Right cardiac atrium (tissue), 5 donors: Measurements from ENCODE around the gene SNX12. TPM values are rescaled to one million over a fixed set of nuclear protein-coding genes. Genes with fewer than 3 reads are reported as not detected.

Experiments
- ATAC-seq, 2 donors: fragments of 200-7000 bp; cut with Tn5 transposase; one replicate each; pipeline versions ENCODE4 v1.8.0 to v1.9.1; 2020; ENCODE audit warnings: moderate library complexity in 2 of 2, mild to moderate bottlenecking in 1 of 2
- DNase-seq, 3 donors: peaks; one replicate each; pipeline ENCODE4 v3.0.0-alpha.2; 2020
- H3K27ac ChIP-seq: one replicate; pipeline ENCODE4 v1.5.1; 2013; ENCODE audit warnings: mild to moderate bottlenecking, low read length, control low read depth, moderate library complexity
- H3K27me3 ChIP-seq: one replicate; pipeline ENCODE4 v1.6.1; 2013; ENCODE audit not compliant: control insufficient read depth, insufficient read depth
- H3K4me1 ChIP-seq: one replicate; pipeline ENCODE4 v1.6.1; 2013; ENCODE audit warnings: low read length; ENCODE audit not compliant: control insufficient read depth, insufficient read depth
- H3K4me3 ChIP-seq: one replicate; pipeline ENCODE4 v1.5.1; 2013; ENCODE audit warnings: low read length, control low read depth
- H3K9me3 ChIP-seq: one replicate; pipeline ENCODE4 v1.6.1; 2013; ENCODE audit warnings: low read length; ENCODE audit not compliant: control insufficient read depth
- WGBS: extraction: QIAGEN DNeasy Blood & Tissue Kit; methylation state at CpG from one replicate; pipeline ENCODE4 v1.1.7; 2013; 5-methylcytosine and 5-hydroxymethylcytosine counted together
- intact Hi-C, 4 donors: fragments of 100-400 bp; cut with DNase I; formaldehyde crosslinking; loops; one replicate each; pipeline versions ENCODE4 v1.11.0 to v1.14.0; 2022 to 2023
- polyA plus RNA-seq: library from polyadenylated mRNA; stranded (reverse); fragments of 200-250 nt; gene quantifications from one replicate; pipeline ENCODE4 v1.2.3, GENCODE V29; 2013
- total RNA-seq, 4 donors: library from RNA; stranded (reverse); fragmentation: NEBNext Ultra II Directional; extraction: Animal tissue kit (Norgen Biotek cat#: 25700); gene quantifications; one replicate each; pipeline ENCODE4 v1.2.1, GENCODE V29; 2021
- donor health status: healthy with polysubstance abuse.
- donor health status: DM: no; HTN: yes; CAD: no.
- donor health status: DM: no; HTN: no; CAD: no.
- donor health status: DM: no; HTN: yes; CAD: no; lungs with severe emphysema.
- donor health status: DM: yes; HTN: yes; CAD: no.

The SNX12 gene
- total and polyA plus RNA-seq, 5 donors: 26.1 to 54.2 (median 49.8) TPM

- 34% methylated on average over 10 of the region's 10 CpGs for WGBS
- Histone ChIP-seq H3K27me3 (no peaks in the 10 kb centered on the region), H3K9me3 (no peaks in the 10 kb centered on the region), H3K4me1 (no peaks in the 10 kb centered on the region), H3K4me3 (no peak overlapping the region), H3K27ac (peak overlapping the region; percentile 1)
- intact Hi-C loops: no loop called here
- ATAC-seq (peak; percentile 47 to 48), DNase-seq (no peak)
Measured at GRCh38 chrX:71103110-71103983, 35.2 kb upstream of the SNX12 start.

GRCh38 chrX:71102292-71102691, 34.2 kb upstream of the SNX12 start:
- 52% methylated on average over 3 of the region's 3 CpGs for WGBS
- no peak overlapping the region for H3K27ac ChIP-seq

GRCh38 chrX:71100581-71101505, 32.7 kb upstream of the SNX12 start:
- no peaks in the 10 kb centered on the region for H3K27me3 ChIP-seq
- no peaks in the 10 kb centered on the region for H3K9me3 ChIP-seq
- H3K4me1 ChIP-seq: peaks cover 2% of the 10 kb centered on the region
- DNase-seq (no peak), ATAC-seq (no peak)
- 79% methylated on average over 31 of the region's 31 CpGs for WGBS
- intact Hi-C loops: no loop called here
- no peak overlapping the region for H3K4me3 ChIP-seq
- H3K27ac ChIP-seq: no peak overlapping the region

More at GRCh38 chrX:71102292-71102691, 34.2 kb upstream of the SNX12 start:
- Histone ChIP-seq H3K27me3 (no peaks in the 10 kb centered on the region), H3K9me3 (no peaks in the 10 kb centered on the region), H3K4me1 (no peaks in the 10 kb centered on the region), H3K4me3 (no peak overlapping the region)
- intact Hi-C loops: no loop called here
- DNase-seq (no peak), ATAC-seq (no peak)

GRCh38 chrX:71099736-71100135, 31.6 kb upstream of the SNX12 start:
- Histone ChIP-seq H3K27me3 (no peaks in the 10 kb centered on the region), H3K4me1 (peaks cover 5% of the 10 kb centered on the region), H3K4me3 (no peak overlapping the region), H3K9me3 (no peaks in the 10 kb centered on the region), H3K27ac (no peak overlapping the region)
- intact Hi-C loops: loop anchor here in 2 of 4 donors (10.0 kb wide), 1 partner anchor 75 kb away; no protein-coding TSS in a partner anchor
- 86% methylated on average over 4 of the region's 4 CpGs for WGBS
- DNase-seq: no peak
- ATAC-seq: no peak

GRCh38 chrX:71098951-71099506, 30.9 kb upstream of the SNX12 start:
- Histone ChIP-seq H3K4me1 (peaks cover 5% of the 10 kb centered on the region), H3K27ac (no peak overlapping the region), H3K9me3 (no peaks in the 10 kb centered on the region), H3K4me3 (no peak overlapping the region), H3K27me3 (no peaks in the 10 kb centered on the region)
- WGBS: 70% methylated on average over 5 of the region's 5 CpGs
- intact Hi-C loops: loop anchor here in 2 of 4 donors (10.0 kb wide), 1 partner anchor 76 kb away; no protein-coding TSS in a partner anchor
- no peak for ATAC-seq
- no peak for DNase-seq

- H3K4me3 ChIP-seq: no peak overlapping the region
- WGBS: 14% methylated on average over 2 of the region's 2 CpGs
- peaks cover 5% of the 10 kb centered on the region for H3K4me1 ChIP-seq
- intact Hi-C loops: loop anchor here in 2 of 4 donors (10.0 kb wide), 1 partner anchor 76 kb away; no protein-coding TSS in a partner anchor
- no peaks in the 10 kb centered on the region for H3K9me3 ChIP-seq
- peak; percentile 43 to 86 (median 76) for DNase-seq
- peak in 1 of 2 donors; percentile 31 for ATAC-seq
- no peaks in the 10 kb centered on the region for H3K27me3 ChIP-seq
- H3K27ac ChIP-seq: no peak overlapping the region
Measured at GRCh38 chrX:71098302-71098701, 30.2 kb upstream of the SNX12 start.

GRCh38 chrX:71096760-71097032, 28.6 kb upstream of the SNX12 start:
- WGBS: 3% methylated on average over 9 of the region's 9 CpGs

GRCh38 chrX:71095981-71096759, 28.0 kb upstream of the SNX12 start:
- Histone ChIP-seq H3K27me3 (no peaks in the 10 kb centered on the region), H3K4me1 (peaks cover 5% of the 10 kb centered on the region), H3K27ac (peak overlapping the region; percentile 42), H3K9me3 (no peaks in the 10 kb centered on the region), H3K4me3 (peak overlapping the region; percentile 91)
- intact Hi-C loops: loop anchor here in 2 of 4 donors (10.0 kb wide), 1 partner anchor 79 kb away; no protein-coding TSS in a partner anchor
- ATAC-seq (peak; percentile 85 to 88), DNase-seq (no peak)
- under 1% methylated on average over 46 of the region's 46 CpGs for WGBS

More at GRCh38 chrX:71096760-71097032, 28.6 kb upstream of the SNX12 start:
- Histone ChIP-seq H3K4me1 (peaks cover 5% of the 10 kb centered on the region), H3K4me3 (peak overlapping the region; percentile 91), H3K9me3 (no peaks in the 10 kb centered on the region), H3K27ac (no peak overlapping the region), H3K27me3 (no peaks in the 10 kb centered on the region)
- DNase-seq (peak in 1 of 3 donors; percentile 59), ATAC-seq (no peak)
- intact Hi-C loops: loop anchor here in 2 of 4 donors (10.0 kb wide), 1 partner anchor 78 kb away; no protein-coding TSS in a partner anchor

- intact Hi-C loops: loop anchor here in 2 of 4 donors (10.0 kb wide), 1 partner anchor 79 kb away; no protein-coding TSS in a partner anchor
- peak; percentile 97 for ATAC-seq
Measured at GRCh38 chrX:71095555-71095980, 27.4 kb upstream of the SNX12 start, which contains the start of gene FOXO4. Gene FOXO4, plus strand, starts transcription at chrX:71095851. Its CDS starts 678 bp downstream, at chrX:71096529.

GRCh38 chrX:71095033-71095432, 26.9 kb upstream of the SNX12 start:
- Histone ChIP-seq H3K27ac (no peak overlapping the region), H3K4me1 (peaks cover 5% of the 10 kb centered on the region), H3K4me3 (peak overlapping the region; percentile 91), H3K9me3 (no peaks in the 10 kb centered on the region), H3K27me3 (no peaks in the 10 kb centered on the region)
- intact Hi-C loops: loop anchor here in 2 of 4 donors (10.0 kb wide), 1 partner anchor 80 kb away; no protein-coding TSS in a partner anchor
- ATAC-seq (no peak), DNase-seq (no peak)
- WGBS: 15% methylated on average over 6 of the region's 6 CpGs

More at GRCh38 chrX:71095555-71095980, 27.4 kb upstream of the SNX12 start, which contains the start of gene FOXO4:
- peaks cover 5% of the 10 kb centered on the region for H3K4me1 ChIP-seq
- peak within 1 kb of the TSS; percentile 91 for H3K4me3 ChIP-seq
- H3K9me3 ChIP-seq: no peaks in the 10 kb centered on the region
- H3K27me3 ChIP-seq: no peaks in the 10 kb centered on the region
- H3K27ac ChIP-seq: peak within 1 kb of the TSS; percentile 42
- DNase-seq: peak; percentile 92 to 97 (median 96)
- 0% methylated on average over 29 of the region's 29 CpGs for WGBS
